ENCODE measurements around the gene BPIFA2.
"Not testable (repeated sequence)": the region's sequence is repeated elsewhere in the genome, so short reads cannot be mapped to it uniquely, and the experiment has no call there.

The BPIFA2 gene

GRCh38 chr20:33167859-33168258, at the start of gene BPIFA2:
BPIFA2 (plus strand) TSS chr20:33168159; CDS start chr20:33169146, 987 bp downstream.
- no peak for DNase-seq

- DNase-seq, result no peak
Observed at GRCh38 chr20:33119725-33120720, 47.9 kb upstream of the BPIFA2 start.

GRCh38 chr20:33120934-33121333, 47.0 kb upstream of the BPIFA2 start:
- DNase-seq, result no peak

- DNase-seq, result not testable (repeated sequence)
Observed at GRCh38 chr20:33122297-33122696, 45.7 kb upstream of the BPIFA2 start.

- no peak for DNase-seq
Observed at GRCh38 chr20:33124261-33124660, 43.7 kb upstream of the BPIFA2 start.

GRCh38 chr20:33124994-33125393, 43.0 kb upstream of the BPIFA2 start:
- DNase-seq, result no peak

- DNase-seq, result no peak
Observed at GRCh38 chr20:33125983-33126382, 42.0 kb upstream of the BPIFA2 start.

GRCh38 chr20:33127422-33128097, 40.4 kb upstream of the BPIFA2 start:
- DNase-seq, result no peak

- DNase-seq, result no peak
Observed at GRCh38 chr20:33130568-33131061, 37.3 kb upstream of the BPIFA2 start.

- DNase-seq, result no peak
Observed at GRCh38 chr20:33131949-33132473, 35.9 kb upstream of the BPIFA2 start.

- DNase-seq, result no peak
Observed at GRCh38 chr20:33132513-33133372, 35.2 kb upstream of the BPIFA2 start.

- DNase-seq, result no peak
Observed at GRCh38 chr20:33133373-33133941, 34.5 kb upstream of the BPIFA2 start.

GRCh38 chr20:33137195-33137594, 30.8 kb upstream of the BPIFA2 start:
- DNase-seq, result no peak

GRCh38 chr20:33139467-33139866, 28.5 kb upstream of the BPIFA2 start:
- no peak for DNase-seq

- no peak for DNase-seq
Observed at GRCh38 chr20:33145521-33145920, 22.4 kb upstream of the BPIFA2 start.

GRCh38 chr20:33147299-33147698, 20.7 kb upstream of the BPIFA2 start:
- DNase-seq, result no peak

- DNase-seq, result no peak
Observed at GRCh38 chr20:33148040-33148439, 19.9 kb upstream of the BPIFA2 start.

GRCh38 chr20:33154252-33154651, 13.7 kb upstream of the BPIFA2 start:
- no peak for DNase-seq

GRCh38 chr20:33158637-33159385, 9.1 kb upstream of the BPIFA2 start:
- no peak for DNase-seq

- no peak for DNase-seq
Observed at GRCh38 chr20:33159713-33160112, 8.2 kb upstream of the BPIFA2 start.

- no peak for DNase-seq
Observed at GRCh38 chr20:33160681-33161080, 7.3 kb upstream of the BPIFA2 start.

Data from hippocampal formation (tissue), 2 donors.